Keratinocyte (primary cell): ENCODE data around the gene CACNG3. TPM values are rescaled to one million over a fixed set of nuclear protein-coding genes. Genes with fewer than 3 reads are reported as not detected.

Source experiments
- DNase-seq: peaks from one replicate; pipeline ENCODE4 v3.0.0-alpha.2; 2011; ENCODE audit warnings: low read depth, missing footprints, low spot score
- FAIRE-seq: peaks from 2 replicates; lab custom pipeline; 2011; peaks lifted over from hg19 to GRCh38; lab: Jason Lieb, UNC
- H2AFZ ChIP-seq: 2 replicates; pipeline ENCODE4 v1.6.0; 2012; ENCODE audit warnings: low read length, control low read depth, inconsistent platforms; ENCODE audit not compliant: control insufficient read depth
- H3K27ac ChIP-seq: 2 replicates; pipeline ENCODE4 v1.5.1; 2011; ENCODE audit warnings: low read length; ENCODE audit not compliant: control insufficient read depth, insufficient read depth
- H3K27me3 ChIP-seq: 3 replicates; pipeline ENCODE4 v1.6.0; 2011; ENCODE audit warnings: low read length; ENCODE audit not compliant: control insufficient read depth, insufficient read depth; ENCODE audit errors: extremely low read depth
- H3K36me3 ChIP-seq, 2 experiments: 2 replicates in 1 of 2; 3 replicates in 1 of 2; pipeline ENCODE4 v1.5.1; 2011; ENCODE audit warnings: low read length in 2 of 2, mild to moderate bottlenecking in 1 of 2; ENCODE audit not compliant: control insufficient read depth in 2 of 2, insufficient read depth in 2 of 2; ENCODE audit errors: extremely low read depth in 1 of 2
- H3K4me1 ChIP-seq: 3 replicates; pipeline ENCODE4 v1.5.1; 2011; ENCODE audit warnings: low read length; ENCODE audit not compliant: control insufficient read depth, insufficient read depth; ENCODE audit errors: extremely low read depth
- H3K4me2 ChIP-seq: 3 replicates; pipeline ENCODE4 v1.6.0; 2011; ENCODE audit warnings: low read depth, low read length; ENCODE audit not compliant: control insufficient read depth, insufficient read depth; ENCODE audit errors: extremely low read depth
- H3K4me3 ChIP-seq, 3 experiments: fragments of 200-600 bp in 1 of 3; sonication (generic) in 1 of 3; 2 replicates in 2 of 3; 3 replicates in 1 of 3; pipeline ENCODE4 v1.5.1; 2011 to 2016; ENCODE audit warnings: low read length in 3 of 3, mild to moderate bottlenecking in 3 of 3, control low read depth in 2 of 3, inconsistent platforms in 1 of 3, low read depth in 1 of 3, mixed read lengths in 1 of 3, mixed run types in 1 of 3, moderate library complexity in 1 of 3; ENCODE audit not compliant: control insufficient read depth in 2 of 3, insufficient read depth in 2 of 3; ENCODE audit errors: extremely low read depth in 1 of 3
- H3K79me2 ChIP-seq: 2 replicates; pipeline ENCODE4 v1.6.0; 2012; ENCODE audit warnings: low read length; ENCODE audit not compliant: control insufficient read depth, insufficient read depth
- H3K9ac ChIP-seq: 3 replicates; pipeline ENCODE4 v1.6.0; 2011; ENCODE audit warnings: low read length; ENCODE audit not compliant: control insufficient read depth, insufficient read depth; ENCODE audit errors: extremely low read depth
- H3K9me1 ChIP-seq: 3 replicates; pipeline ENCODE4 v1.6.0; 2011; ENCODE audit warnings: low read length; ENCODE audit not compliant: control insufficient read depth, insufficient read depth; ENCODE audit errors: extremely low read depth
- H3K9me3 ChIP-seq: 2 replicates; pipeline ENCODE4 v1.5.1; 2012; ENCODE audit warnings: low read depth, low read length; ENCODE audit not compliant: control insufficient read depth
- H4K20me1 ChIP-seq: 3 replicates; pipeline ENCODE4 v1.6.0; 2011; ENCODE audit warnings: low read length; ENCODE audit not compliant: control insufficient read depth, insufficient read depth; ENCODE audit errors: extremely low read depth
- EZH2 ChIP-seq: IDR thresholded peaks from one replicate; pipeline ENCODE4 v1.6.1; 2012; ENCODE audit warnings: inconsistent platforms, mild to moderate bottlenecking, low read length, moderate library complexity
- dilution Hi-C: fragments of 300-500 bp; cut with MboI; formaldehyde crosslinking; loops from one replicate; pipeline ENCODE4 v1.7.0; 2020; ENCODE audit warnings: low sequenced_read_pairs; ENCODE audit not compliant: extremely low pct_ligation_motif_present
- polyA plus RNA-seq, 5 experiments: library from polyadenylated mRNA; depleted of rRNA in 3 of 5; stranded (reverse) in 3 of 5; stranded (forward) in 1 of 5; unstranded in 1 of 5; fragments of >200 nt; gene quantifications; 1 replicate in 1 of 5; 2 replicates in 3 of 5; 3 replicates in 1 of 5; pipeline versions ENCODE4 v1.2.1 to v1.2.3, GENCODE V29; 2011 to 2012; ENCODE audit warnings: missing spikeins in 2 of 5, low read depth in 1 of 5, low replicate concordance in 1 of 5
- TF ChIP-seq, protein P1 (sequence below), 3 experiments: IDR thresholded peaks in 1 of 3; conservative IDR thresholded peaks in 1 of 3; optimal IDR thresholded peaks in 1 of 3; 2 replicates in 2 of 3; 3 replicates in 1 of 3; pipeline versions ENCODE3 to v1.5.1; 2011; ENCODE audit warnings: low read length in 3 of 3, mild to moderate bottlenecking in 3 of 3, moderate library complexity in 2 of 3, control low read depth in 1 of 3, inconsistent platforms in 1 of 3; ENCODE audit not compliant: insufficient read depth in 2 of 3; ENCODE audit errors: extremely low read depth in 1 of 3

CACNG3 gene
- polyA plus RNA-seq, 1 donor (not counting 4 experiments of a cell fraction or from before 2014, with no cell fraction given): not detected

DNA sequence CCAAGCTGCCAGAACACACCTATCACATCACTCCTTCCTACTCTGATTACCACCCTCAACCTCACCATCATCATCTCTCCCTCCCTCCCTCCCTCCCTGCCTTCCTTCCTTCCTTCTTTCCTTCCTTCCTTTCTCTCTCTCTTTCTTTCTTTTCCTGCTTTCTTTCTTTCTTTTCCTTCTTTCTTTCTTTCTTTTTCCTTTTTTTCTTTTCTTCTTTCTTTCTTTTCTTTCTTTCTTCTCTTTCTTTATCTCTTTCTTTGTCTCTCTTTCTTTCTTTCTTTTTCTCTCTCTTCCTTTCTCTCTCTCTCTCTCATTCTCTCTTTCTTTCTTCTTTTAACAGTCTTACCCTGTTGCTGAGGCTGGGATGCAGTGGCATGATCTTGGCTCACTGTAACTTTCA lies 59.2 kb downstream of the CACNG3 start:
- no peaks in the 10 kb centered on the region for H3K79me2 ChIP-seq
- FAIRE-seq (no peak), DNase-seq (no peak)
- no peak overlapping the region for H3K27ac ChIP-seq
- H3K4me2 ChIP-seq: no peak overlapping the region
- no peaks in the 10 kb centered on the region for H3K27me3 ChIP-seq
- dilution Hi-C loops: no loop called here
- H3K4me1 ChIP-seq: no peaks in the 10 kb centered on the region
- no peak for TF ChIP-seq EZH2
- TF ChIP-seq, protein P1, sequence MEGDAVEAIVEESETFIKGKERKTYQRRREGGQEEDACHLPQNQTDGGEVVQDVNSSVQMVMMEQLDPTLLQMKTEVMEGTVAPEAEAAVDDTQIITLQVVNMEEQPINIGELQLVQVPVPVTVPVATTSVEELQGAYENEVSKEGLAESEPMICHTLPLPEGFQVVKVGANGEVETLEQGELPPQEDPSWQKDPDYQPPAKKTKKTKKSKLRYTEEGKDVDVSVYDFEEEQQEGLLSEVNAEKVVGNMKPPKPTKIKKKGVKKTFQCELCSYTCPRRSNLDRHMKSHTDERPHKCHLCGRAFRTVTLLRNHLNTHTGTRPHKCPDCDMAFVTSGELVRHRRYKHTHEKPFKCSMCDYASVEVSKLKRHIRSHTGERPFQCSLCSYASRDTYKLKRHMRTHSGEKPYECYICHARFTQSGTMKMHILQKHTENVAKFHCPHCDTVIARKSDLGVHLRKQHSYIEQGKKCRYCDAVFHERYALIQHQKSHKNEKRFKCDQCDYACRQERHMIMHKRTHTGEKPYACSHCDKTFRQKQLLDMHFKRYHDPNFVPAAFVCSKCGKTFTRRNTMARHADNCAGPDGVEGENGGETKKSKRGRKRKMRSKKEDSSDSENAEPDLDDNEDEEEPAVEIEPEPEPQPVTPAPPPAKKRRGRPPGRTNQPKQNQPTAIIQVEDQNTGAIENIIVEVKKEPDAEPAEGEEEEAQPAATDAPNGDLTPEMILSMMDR (optimal IDR thresholded peaks at IDR 0.05 in 1 of 3, IDR thresholded peaks at IDR 0.05 in 1 of 3, conservative IDR thresholded peaks at IDR 0.05 in 1 of 3; ENCODE audit: extremely low read depth in 1 of 3, insufficient read depth in 2 of 3, low read length in 3 of 3): no peak
- no peak overlapping the region for H3K9ac ChIP-seq
- no peaks in the 10 kb centered on the region for H3K36me3 ChIP-seq
- H2AFZ ChIP-seq: no peak overlapping the region
- H4K20me1 ChIP-seq: no peaks in the 10 kb centered on the region
- H3K9me1 ChIP-seq: no peaks in the 10 kb centered on the region
- H3K9me3 ChIP-seq: no peaks in the 10 kb centered on the region
- no peak overlapping the region for H3K4me3 ChIP-seq

DNA sequence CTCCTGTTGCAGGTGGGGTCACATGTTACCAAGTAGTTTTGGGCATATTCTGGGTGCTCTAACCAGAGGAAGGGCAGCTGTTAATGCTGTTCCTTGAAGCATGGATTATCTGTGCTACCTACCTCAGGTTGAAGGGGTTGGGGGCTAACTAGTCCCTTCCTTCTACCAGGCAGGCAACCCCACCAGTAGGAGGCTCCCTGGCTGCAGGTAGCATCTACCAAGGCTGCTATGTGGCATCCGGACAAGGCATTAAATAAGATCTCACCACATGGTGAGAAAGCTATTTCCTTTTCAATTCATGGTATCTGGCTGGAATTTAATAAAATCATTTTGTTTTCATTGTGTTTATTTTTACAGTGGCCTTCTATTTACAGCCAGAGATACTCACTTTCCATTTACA lies 62.5 kb downstream of the CACNG3 start:
- no peak for FAIRE-seq
- Histone ChIP-seq H3K79me2 (no peaks in the 10 kb centered on the region), H3K4me2 (no peak overlapping the region), H3K4me3 (no peak overlapping the region), H3K27me3 (no peaks in the 10 kb centered on the region), H3K4me1 (no peaks in the 10 kb centered on the region), H3K9ac (no peak overlapping the region), H2AFZ (no peak overlapping the region), H3K9me1 (no peaks in the 10 kb centered on the region), H4K20me1 (no peaks in the 10 kb centered on the region), H3K36me3 (no peaks in the 10 kb centered on the region), H3K9me3 (no peaks in the 10 kb centered on the region), H3K27ac (no peak overlapping the region)
- dilution Hi-C loops: no loop called here
- TF ChIP-seq EZH2: no peak
- TF ChIP-seq, protein P1 (optimal IDR thresholded peaks at IDR 0.05 in 1 of 3, IDR thresholded peaks at IDR 0.05 in 1 of 3, conservative IDR thresholded peaks at IDR 0.05 in 1 of 3; ENCODE audit: extremely low read depth in 1 of 3, insufficient read depth in 2 of 3, low read length in 3 of 3): no peak
- no peak for DNase-seq
